Esophagus muscularis mucosa (tissue), 4 donors: ENCODE results near the gene FLNC. TPM values are rescaled to one million over a fixed set of nuclear protein-coding genes. Genes with fewer than 3 reads are reported as not detected.

Experiments
- DNase-seq: peaks from one replicate; pipeline ENCODE4 v3.0.0-alpha.2; 2017; ENCODE audit errors: extremely low spot score
- H3K27ac ChIP-seq, 4 donors: fragments of 200-600 bp; sonication (generic); replicated peaks in 1 of 4; 1 replicate in 3 of 4; 2 replicates in 1 of 4; pipeline ENCODE4 v1.5.1; 2016 to 2019; ENCODE audit warnings: mild to moderate bottlenecking in 1 of 4
- H3K27me3 ChIP-seq, 4 donors: fragments of 200-600 bp; sonication (generic); one replicate each; pipeline versions ENCODE4 v1.5.1 to v1.6.0; 2016 to 2019
- H3K36me3 ChIP-seq, 4 donors: fragments of 200-600 bp; sonication (generic); one replicate each; pipeline ENCODE4 v1.5.1; 2016 to 2019
- H3K4me1 ChIP-seq, 4 donors: fragments of 200-600 bp; sonication (generic); one replicate each; pipeline ENCODE4 v1.5.1; 2016 to 2019
- H3K4me3 ChIP-seq, 4 donors: fragments of 200-600 bp; sonication (generic); 1 replicate in 2 of 4; 2 replicates in 2 of 4; pipeline ENCODE4 v1.5.1; 2016 to 2019; ENCODE audit warnings: mild to moderate bottlenecking in 4 of 4, moderate library complexity in 1 of 4
- H3K9me3 ChIP-seq, 4 donors: fragments of 200-600 bp; sonication (generic); 1 replicate in 3 of 4; 2 replicates in 1 of 4; pipeline ENCODE4 v1.5.1; 2016 to 2019
- CTCF ChIP-seq, 3 experiments: fragments of 200-600 bp in 2 of 3; fragments of 450-650 bp in 1 of 3; sonication (generic) in 2 of 3; IDR thresholded peaks; one replicate each; pipeline ENCODE4 v1.5.1; 2017 to 2019; ENCODE audit warnings: antibody characterized with exemption in 3 of 3, mild to moderate bottlenecking in 2 of 3, moderate library complexity in 1 of 3
- EP300 ChIP-seq: sonication (generic); formaldehyde crosslinking; IDR thresholded peaks from one replicate; pipeline ENCODE4 v1.6.1; 2017; ENCODE audit warnings: antibody characterized with exemption
- POLR2A ChIP-seq: fragments of 450-650 bp; IDR thresholded peaks from one replicate; pipeline ENCODE4 v1.6.1; 2017; ENCODE audit warnings: antibody characterized with exemption, moderate library complexity, mild to moderate bottlenecking, low read depth
- POLR2AphosphoS5 ChIP-seq, 2 donors: sonication (generic); formaldehyde crosslinking; IDR thresholded peaks; one replicate each; pipeline ENCODE4 v1.6.1; 2017; ENCODE audit warnings: antibody characterized with exemption in 2 of 2
- WGBS: methylation state at CpG from one replicate; pipeline ENCODE4 v1.1.5; 2018; 5-methylcytosine and 5-hydroxymethylcytosine counted together
- intact Hi-C: fragments of 100-400 bp; cut with DNase I; formaldehyde crosslinking; loops from one replicate; pipeline ENCODE4 v1.15.1; 2023
- total RNA-seq, 4 donors: library from RNA; depleted of rRNA; stranded (reverse); fragments of >200 nt; gene quantifications; one replicate each; pipeline versions ENCODE4 v1.1.0 to v1.2.1, GENCODE V29; 2016

The FLNC gene
- total RNA-seq, 4 donors from 2014 or later: 391 to 932 (median 533) TPM

GRCh38 chr7:128884561-128885369, 54.6 kb downstream of the FLNC start:
- H3K27me3 ChIP-seq: peaks cover 0 to 42% (median 0%) of the 10 kb centered on the region in 4 donors
- H3K4me1 ChIP-seq: peaks cover 0 to 13% (median 11%) of the 10 kb centered on the region in 4 donors
- H3K27ac ChIP-seq: no peak overlapping the region
- intact Hi-C loops: loop anchor here (5.0 kb wide), 3 partner anchors 92 to 407 kb away; partner anchors contain the start of genes CCDC136 and METTL2B
- WGBS: 85% methylated on average over 19 of the region's 26 CpGs
- H3K4me3 ChIP-seq: no peak overlapping the region
- H3K36me3 ChIP-seq: no peaks in the 10 kb centered on the region
- DNase-seq: no peak
- no peaks in the 10 kb centered on the region for H3K9me3 ChIP-seq
- TF ChIP-seq CTCF (IDR thresholded peaks at IDR 0.05) (no peak), POLR2A (no peak), EP300 (no peak), POLR2AphosphoS5 (IDR thresholded peaks at IDR 0.05) (no peak)

GRCh38 chr7:128885370-128886187, 55.4 kb downstream of the FLNC start:
- intact Hi-C loops: no loop called here
- WGBS: 91% methylated on average over 10 of the region's 10 CpGs
- DNase-seq: no peak

GRCh38 chr7:128886391-128887168, 56.4 kb downstream of the FLNC start:
- Histone ChIP-seq H3K36me3 (no peaks in the 10 kb centered on the region), H3K4me3 (no peak overlapping the region), H3K27ac (no peak overlapping the region), H3K9me3 (no peaks in the 10 kb centered on the region), H3K4me1 (peaks cover 0 to 19% (median 14%) of the 10 kb centered on the region in 4 donors), H3K27me3 (peaks cover 0 to 59% (median 10%) of the 10 kb centered on the region in 4 donors)
- 73% methylated on average over 9 of the region's 14 CpGs for WGBS
- intact Hi-C loops: no loop called here
- TF ChIP-seq CTCF (IDR thresholded peaks at IDR 0.05) (no peak), POLR2A (no peak), POLR2AphosphoS5 (IDR thresholded peaks at IDR 0.05) (no peak)
- no peak for DNase-seq

More at GRCh38 chr7:128885370-128886187, 55.4 kb downstream of the FLNC start:
- H3K4me3 ChIP-seq: no peak overlapping the region
- TF ChIP-seq EP300 (no peak), POLR2A (no peak), POLR2AphosphoS5 (IDR thresholded peaks at IDR 0.05) (no peak), CTCF (IDR thresholded peaks at IDR 0.05) (no peak)
- peaks cover 0 to 49% (median 2%) of the 10 kb centered on the region in 4 donors for H3K27me3 ChIP-seq
- no peaks in the 10 kb centered on the region for H3K9me3 ChIP-seq
- H3K36me3 ChIP-seq: no peaks in the 10 kb centered on the region
- peaks cover 0 to 10% (median 7%) of the 10 kb centered on the region in 4 donors for H3K4me1 ChIP-seq
- H3K27ac ChIP-seq: no peak overlapping the region

- intact Hi-C loops: no loop called here
- H3K9me3 ChIP-seq: no peaks in the 10 kb centered on the region
- TF ChIP-seq POLR2AphosphoS5 (IDR thresholded peaks at IDR 0.05): no peak
- TF ChIP-seq EP300: no peak
- TF ChIP-seq CTCF (IDR thresholded peaks at IDR 0.05): no peak
- no peak for TF ChIP-seq POLR2A
- peaks cover 0 to 67% (median 12%) of the 10 kb centered on the region in 4 donors for H3K27me3 ChIP-seq
- H3K4me3 ChIP-seq: no peak overlapping the region
- DNase-seq: no peak
- no peak overlapping the region for H3K27ac ChIP-seq
- WGBS: 85% methylated on average over 5 of the region's 7 CpGs
- no peaks in the 10 kb centered on the region for H3K36me3 ChIP-seq
- H3K4me1 ChIP-seq: peaks cover 0 to 19% (median 14%) of the 10 kb centered on the region in 4 donors
Measured at GRCh38 chr7:128887169-128888038, 57.2 kb downstream of the FLNC start.
